Kidney tubule cell (primary cell): ENCODE data around the gene TMA7B.
A peak's percentile ranks its signal among the peaks of the same experiment; 100 is the strongest.
"Not testable (repeated sequence)": the region's sequence is repeated elsewhere in the genome, so short reads cannot be mapped to it uniquely, and the experiment has no call there.

ENCODE experiments used
- DNase-seq: peaks from one replicate; pipeline ENCODE4 v3.0.0-alpha.2; 2018; ENCODE audit warnings: low spot score

The TMA7B gene

GRCh38 chr22:39932918-39933649 lies 27.1 kb upstream of the TMA7B start:
- peak; percentile 41 for DNase-seq

DNA sequence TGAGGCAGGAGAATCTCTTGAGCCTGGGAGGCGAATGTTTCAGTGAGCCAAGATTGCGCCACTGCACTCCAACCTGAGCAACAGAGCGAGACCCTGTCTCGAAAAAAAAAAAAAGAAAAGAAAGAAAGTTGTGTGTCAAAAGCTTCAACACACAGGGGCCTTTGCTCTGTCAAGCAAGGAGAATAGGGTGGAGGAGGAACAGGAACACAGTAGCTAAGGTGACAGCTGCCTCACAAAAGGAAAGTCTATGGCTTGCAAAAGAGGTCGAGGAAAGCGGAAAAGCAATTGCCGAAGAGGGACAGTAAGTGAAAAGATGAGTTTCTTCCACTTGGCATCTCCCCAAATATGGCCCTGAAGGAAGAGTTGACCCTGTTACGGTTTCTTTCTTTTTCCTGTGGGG lies 26.5 kb upstream of the TMA7B start:
- no peak for DNase-seq

DNA sequence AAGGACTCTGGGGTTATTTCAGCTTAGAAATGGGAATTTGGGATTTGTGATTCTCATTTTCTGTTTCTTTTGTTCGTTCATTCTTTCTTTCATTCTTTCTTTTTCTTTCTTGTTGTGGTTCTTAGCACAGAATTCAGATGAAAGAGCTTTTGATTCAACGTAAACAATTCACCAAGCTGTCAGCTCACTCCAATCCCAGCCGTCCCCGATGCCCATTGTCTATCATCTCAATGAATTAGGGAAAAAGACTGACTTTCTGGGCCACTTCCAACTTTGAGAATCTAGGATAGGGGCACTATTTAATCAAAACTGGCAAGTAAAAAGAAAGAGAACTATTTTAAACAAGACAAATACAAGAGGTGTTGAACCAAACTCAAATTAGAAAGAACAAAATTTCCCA lies 25.1 kb upstream of the TMA7B start:
- no peak for DNase-seq

DNA sequence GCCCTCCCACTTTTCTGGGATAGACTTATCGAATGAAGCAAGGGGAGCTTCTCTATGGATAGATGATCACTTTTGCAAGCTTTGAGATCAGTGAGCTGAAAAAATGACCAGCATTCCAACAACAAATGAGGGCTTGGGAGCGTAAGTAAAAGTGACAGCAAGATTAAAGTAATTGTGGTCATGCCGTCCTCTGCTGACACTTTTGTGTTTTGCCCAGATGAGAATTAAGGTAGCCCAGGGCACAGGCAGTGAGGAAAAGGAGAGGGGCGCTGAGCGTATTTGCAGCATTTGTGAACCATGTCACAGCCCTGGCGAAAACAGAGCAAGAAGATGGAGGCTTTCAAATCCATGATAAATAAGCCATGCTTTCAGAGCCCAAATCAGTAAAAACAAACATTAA lies 24.6 kb upstream of the TMA7B start:
- no peak for DNase-seq

DNA sequence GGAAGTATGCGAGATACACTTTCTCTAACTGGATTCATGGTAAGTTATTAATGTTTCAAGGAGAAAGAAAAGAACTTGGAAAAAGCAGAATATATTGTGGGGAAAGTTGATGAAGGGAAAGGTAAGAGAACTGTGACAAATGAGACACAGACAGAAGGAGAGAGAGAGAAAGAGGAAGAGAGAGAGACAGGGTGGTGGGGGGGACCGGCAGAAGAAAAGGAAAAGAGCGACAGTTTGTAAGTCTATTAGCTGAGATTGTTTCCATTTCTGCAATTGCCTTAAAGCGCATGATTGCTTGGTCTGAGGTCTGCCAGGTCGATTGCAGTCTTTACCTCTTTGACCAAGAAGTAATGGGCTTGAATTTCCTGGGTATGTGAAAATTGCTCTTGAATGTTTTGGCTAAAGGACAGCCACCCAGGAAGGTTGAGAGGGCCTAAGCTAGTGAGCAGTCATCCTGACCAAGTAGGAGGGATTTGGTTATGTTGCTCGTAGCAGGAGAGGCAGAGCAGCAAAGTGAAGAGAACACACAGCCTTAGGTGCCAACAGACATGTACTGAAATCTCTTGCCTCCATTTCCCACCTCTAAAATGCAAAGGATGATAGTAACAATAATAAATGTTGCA lies 23.6 kb upstream of the TMA7B start:
- no peak for DNase-seq

GRCh38 chr22:39937906-39938305 lies 22.3 kb upstream of the TMA7B start:
- no peak for DNase-seq

GRCh38 chr22:39938509-39939111 lies 21.6 kb upstream of the TMA7B start:
- DNase-seq: no peak

GRCh38 chr22:39939830-39940229 lies 20.4 kb upstream of the TMA7B start:
- DNase-seq: no peak

DNA sequence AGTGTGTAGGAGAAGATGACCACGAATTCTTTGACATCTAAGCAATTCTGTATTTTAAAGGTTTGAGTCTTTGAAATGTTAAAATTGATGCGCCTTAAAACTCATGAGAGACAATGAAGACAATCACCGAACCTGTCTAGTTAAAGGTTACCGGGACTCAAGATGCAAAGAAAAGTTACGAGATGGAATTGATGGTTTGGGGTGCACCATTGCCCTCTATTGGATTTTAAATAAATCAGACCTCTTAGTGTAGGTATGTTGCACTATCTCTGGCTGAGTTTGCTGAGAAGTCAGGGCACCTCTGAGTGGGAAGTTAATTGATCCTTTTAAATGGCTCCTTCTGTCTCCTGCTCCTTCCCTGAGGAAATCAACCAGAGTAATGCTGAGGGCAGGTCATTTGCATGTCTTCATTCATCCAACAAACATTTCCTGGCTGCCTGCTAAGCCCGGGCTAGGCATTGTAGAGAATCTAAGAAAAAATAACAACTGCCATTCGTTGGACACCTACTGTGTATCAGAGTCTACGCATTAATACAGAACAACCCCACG lies 19.4 kb upstream of the TMA7B start:
- no peak for DNase-seq

DNA sequence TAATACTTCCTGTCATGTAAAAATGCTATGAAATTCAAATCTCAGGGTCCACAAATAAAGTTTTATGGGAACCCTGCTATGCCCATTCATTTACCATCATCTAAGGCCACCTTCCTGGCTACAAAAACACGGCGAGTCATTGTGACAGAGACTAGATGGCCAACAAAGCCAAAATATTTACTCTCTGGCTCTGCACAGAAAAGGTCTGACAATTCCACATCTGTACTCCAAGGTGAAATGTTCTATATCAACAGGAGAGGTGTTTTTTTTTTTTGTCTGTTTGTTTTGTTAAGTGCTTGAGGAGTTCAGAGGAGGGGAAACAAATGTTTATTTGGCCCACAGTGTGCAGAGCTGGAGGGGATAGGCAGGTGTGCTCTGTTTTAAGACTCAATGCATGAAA lies 18.6 kb upstream of the TMA7B start:
- DNase-seq: no peak

GRCh38 chr22:39942439-39943230 lies 17.6 kb upstream of the TMA7B start:
- no peak for DNase-seq

- DNase-seq: no peak
These were observed 16.9 kb upstream of the TMA7B start for GRCh38 chr22:39943337-39943736.

GRCh38 chr22:39943953-39944872 lies 16.0 kb upstream of the TMA7B start:
- DNase-seq: no peak

DNA sequence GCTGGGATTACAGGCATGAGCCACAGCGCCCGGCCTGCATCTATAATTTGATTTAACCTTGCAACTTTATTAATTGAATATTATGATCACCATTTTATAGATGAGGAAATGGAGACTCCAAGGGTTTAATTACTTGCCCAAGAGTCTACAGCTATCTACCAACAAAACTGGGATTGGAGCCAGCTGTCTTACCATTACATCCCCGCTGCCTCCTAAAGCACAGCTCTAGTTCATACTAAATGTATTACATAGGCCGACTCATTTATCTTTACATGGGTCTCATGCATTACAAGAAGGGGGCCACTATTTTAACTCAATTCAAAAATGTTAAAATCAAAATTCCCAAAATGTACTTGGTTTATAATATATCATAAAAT lies 14.1 kb upstream of the TMA7B start:
- DNase-seq: no peak

DNA sequence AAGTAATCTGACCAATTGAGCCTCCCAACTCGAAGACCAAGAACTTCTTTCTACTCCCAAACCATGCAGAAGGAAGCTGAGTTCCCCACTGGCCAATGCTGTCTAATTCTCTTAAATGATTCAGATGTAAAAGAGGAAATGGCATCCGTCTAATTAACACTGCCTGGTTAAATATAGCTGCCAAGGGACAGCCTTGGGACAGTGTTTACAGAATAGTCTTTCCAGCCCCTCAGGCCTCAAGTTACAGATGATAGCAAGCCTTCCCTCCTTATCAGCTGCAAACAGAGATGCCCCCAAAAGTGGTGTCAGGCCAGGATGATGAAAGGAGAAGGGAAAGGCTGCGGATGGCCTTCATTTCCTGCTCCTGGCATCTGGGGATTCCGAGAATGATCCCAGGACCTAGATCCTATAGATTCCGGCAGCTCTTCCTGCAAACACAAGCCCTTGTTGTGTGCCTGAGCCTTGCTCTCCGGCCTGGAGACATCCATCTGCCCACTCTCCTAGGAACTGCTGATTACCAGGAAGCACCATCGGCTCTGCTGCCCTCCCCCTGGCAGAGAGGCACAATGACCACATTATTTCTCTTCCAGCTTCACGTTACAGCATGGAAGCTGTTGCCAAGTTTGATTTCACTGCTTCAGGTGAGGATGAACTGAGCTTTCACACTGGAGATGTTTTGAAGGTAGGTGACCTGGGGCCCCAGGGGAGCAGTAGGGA lies 13.5 kb upstream of the TMA7B start:
- DNase-seq: no peak

- no peak for DNase-seq
These were observed 12.7 kb upstream of the TMA7B start for GRCh38 chr22:39947220-39948216.

GRCh38 chr22:39949964-39950737 lies 10.0 kb upstream of the TMA7B start:
- no peak for DNase-seq

- not testable (repeated sequence) for DNase-seq
These were observed 8.4 kb upstream of the TMA7B start for GRCh38 chr22:39951603-39952293.
